Calu3 (cell line): ENCODE results near the gene HACE1. TPM values are rescaled to one million over a fixed set of nuclear protein-coding genes. Genes with fewer than 3 reads are reported as not detected.

ENCODE experiments used
- BruUV-seq: library from RNA; stranded (reverse); fragments of 400-500 nt; replicated peaks from 2 replicates; lab custom pipeline; 2021; lab: Mats Ljungman, UMichigan
- CTCF ChIA-PET: fragments of 300-600 bp; sonication (Branson Sonifier 250); formaldehyde crosslinking; loops from one replicate; lab custom pipeline; 2022; ENCODE audit warnings: antibody characterized with exemption; lab: Charles Lee
- DNase-seq: peaks from one replicate; pipeline ENCODE4 v3.0.0; 2022
- H3K27ac Mint-ChIP-seq: one replicate; pipeline ENCODE4 v1.8.0; 2022; ENCODE audit warnings: mixed read lengths; ENCODE audit not compliant: unreplicated experiment
- H3K27me3 Mint-ChIP-seq: one replicate; pipeline ENCODE4 v1.8.0; 2022; ENCODE audit warnings: mixed read lengths; ENCODE audit not compliant: unreplicated experiment
- H3K36me3 Mint-ChIP-seq: one replicate; pipeline ENCODE4 v1.8.0; 2022; ENCODE audit warnings: mild to moderate bottlenecking, moderate library complexity, mixed read lengths; ENCODE audit not compliant: insufficient read depth, unreplicated experiment
- H3K4me1 Mint-ChIP-seq: one replicate; pipeline ENCODE4 v1.8.0; 2022; ENCODE audit warnings: mild to moderate bottlenecking, low read depth, mixed read lengths; ENCODE audit not compliant: unreplicated experiment
- H3K4me3 Mint-ChIP-seq: one replicate; pipeline ENCODE4 v1.8.0; 2022; ENCODE audit warnings: mild to moderate bottlenecking, low read depth, moderate library complexity, mixed read lengths; ENCODE audit not compliant: unreplicated experiment
- H3K9me3 Mint-ChIP-seq: one replicate; pipeline ENCODE4 v1.8.0; 2022; ENCODE audit warnings: low read depth, mixed read lengths; ENCODE audit not compliant: unreplicated experiment
- intact Hi-C: fragments of 100-400 bp; cut with micrococcal nuclease; formaldehyde crosslinking; loops from one replicate; pipeline ENCODE4 v1.10.0; 2022; ENCODE audit not compliant: unreplicated experiment
- total RNA-seq: library from RNA; stranded (reverse); gene quantifications from 2 replicates; pipeline ENCODE4 v1.2.3, GENCODE V29; 2022
- TF ChIP-seq, protein P1 (sequence below): fragments of 200-600 bp; IDR thresholded peaks from one replicate; pipeline ENCODE4 v1.8.0; 2022; ENCODE audit warnings: antibody characterized with exemption; ENCODE audit not compliant: unreplicated experiment

Gene HACE1
- total RNA-seq, 1 experiment from 2014 or later: 12.5 TPM

DNA sequence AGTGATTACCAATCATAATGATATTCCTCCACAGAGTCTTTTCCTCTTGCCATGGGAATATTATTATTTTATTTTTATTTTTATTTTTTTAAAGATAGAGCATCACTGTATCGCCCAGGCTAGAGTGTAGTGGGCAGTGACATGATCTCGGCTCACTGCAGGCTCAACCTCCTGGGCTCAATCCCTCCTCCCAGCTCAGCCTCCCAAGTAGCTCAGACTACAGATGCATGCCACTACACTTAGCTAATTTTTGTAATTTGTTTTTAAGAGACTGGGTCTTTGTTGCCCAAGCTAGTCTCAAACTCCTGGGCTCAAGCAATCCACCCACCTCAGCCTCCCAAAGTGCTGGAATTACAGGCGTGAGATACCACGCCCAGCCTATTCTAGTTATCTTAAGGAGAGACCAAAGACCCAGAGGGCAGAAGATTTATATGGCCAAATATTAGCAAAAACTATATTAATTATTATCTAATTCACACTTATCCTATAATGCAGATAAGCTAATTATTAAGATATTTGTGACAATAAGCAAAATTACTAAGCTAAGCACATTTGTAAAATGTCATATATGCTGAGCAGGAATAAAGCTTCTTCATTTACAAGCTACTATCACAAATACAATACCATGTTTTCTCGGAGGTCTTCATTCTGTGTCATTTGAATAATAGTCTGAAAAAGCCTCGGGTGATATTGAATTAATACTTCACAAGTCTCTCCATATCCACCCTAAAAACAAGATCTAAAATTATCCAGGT, 63.5 kb downstream of the HACE1 start:
- TF ChIP-seq, protein P1, sequence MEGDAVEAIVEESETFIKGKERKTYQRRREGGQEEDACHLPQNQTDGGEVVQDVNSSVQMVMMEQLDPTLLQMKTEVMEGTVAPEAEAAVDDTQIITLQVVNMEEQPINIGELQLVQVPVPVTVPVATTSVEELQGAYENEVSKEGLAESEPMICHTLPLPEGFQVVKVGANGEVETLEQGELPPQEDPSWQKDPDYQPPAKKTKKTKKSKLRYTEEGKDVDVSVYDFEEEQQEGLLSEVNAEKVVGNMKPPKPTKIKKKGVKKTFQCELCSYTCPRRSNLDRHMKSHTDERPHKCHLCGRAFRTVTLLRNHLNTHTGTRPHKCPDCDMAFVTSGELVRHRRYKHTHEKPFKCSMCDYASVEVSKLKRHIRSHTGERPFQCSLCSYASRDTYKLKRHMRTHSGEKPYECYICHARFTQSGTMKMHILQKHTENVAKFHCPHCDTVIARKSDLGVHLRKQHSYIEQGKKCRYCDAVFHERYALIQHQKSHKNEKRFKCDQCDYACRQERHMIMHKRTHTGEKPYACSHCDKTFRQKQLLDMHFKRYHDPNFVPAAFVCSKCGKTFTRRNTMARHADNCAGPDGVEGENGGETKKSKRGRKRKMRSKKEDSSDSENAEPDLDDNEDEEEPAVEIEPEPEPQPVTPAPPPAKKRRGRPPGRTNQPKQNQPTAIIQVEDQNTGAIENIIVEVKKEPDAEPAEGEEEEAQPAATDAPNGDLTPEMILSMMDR: no peak
- peaks cover 2% of the 10 kb centered on the region for H3K9me3 Mint-ChIP-seq
- no TSS peak for BruUV-seq
- H3K27me3 Mint-ChIP-seq: no peaks in the 10 kb centered on the region
- intact Hi-C loops: loop anchor here (5.0 kb wide), 1 partner anchor 56 kb away; no protein-coding TSS in a partner anchor
- H3K36me3 Mint-ChIP-seq: no peaks in the 10 kb centered on the region
- no peak overlapping the region for H3K4me3 Mint-ChIP-seq
- no peak for DNase-seq
- no peak overlapping the region for H3K27ac Mint-ChIP-seq
- CTCF ChIA-PET: no interaction called here
- no peaks in the 10 kb centered on the region for H3K4me1 Mint-ChIP-seq

DNA sequence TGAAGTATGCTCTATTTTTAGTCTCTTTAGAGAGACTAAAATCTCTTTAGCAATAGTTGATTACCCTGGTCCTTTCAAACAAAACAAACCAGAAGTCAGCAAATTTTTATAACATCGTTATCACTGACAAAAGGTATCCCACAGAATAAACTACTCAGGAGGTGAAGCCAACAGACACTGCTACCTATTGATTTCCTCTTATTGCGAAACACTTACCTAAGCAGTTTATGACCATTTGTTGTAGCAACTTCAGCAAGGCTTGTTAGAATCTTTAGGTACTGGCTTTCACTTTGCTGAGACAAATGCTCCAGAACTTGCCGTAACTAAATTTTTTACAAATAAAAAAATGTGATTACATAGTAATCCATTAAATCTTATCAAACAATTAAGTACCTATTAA, 64.4 kb downstream of the HACE1 start:
- Mint-ChIP-seq H3K9me3 (no peaks in the 10 kb centered on the region), H3K27me3 (no peaks in the 10 kb centered on the region), H3K4me1 (no peaks in the 10 kb centered on the region), H3K36me3 (no peaks in the 10 kb centered on the region), H3K27ac (no peak overlapping the region), H3K4me3 (no peak overlapping the region)
- TF ChIP-seq, protein P1: no peak
- BruUV-seq: no TSS peak
- intact Hi-C loops: loop anchor here (5.0 kb wide), 1 partner anchor 57 kb away; no protein-coding TSS in a partner anchor
- CTCF ChIA-PET: no interaction called here
- DNase-seq: no peak

DNA sequence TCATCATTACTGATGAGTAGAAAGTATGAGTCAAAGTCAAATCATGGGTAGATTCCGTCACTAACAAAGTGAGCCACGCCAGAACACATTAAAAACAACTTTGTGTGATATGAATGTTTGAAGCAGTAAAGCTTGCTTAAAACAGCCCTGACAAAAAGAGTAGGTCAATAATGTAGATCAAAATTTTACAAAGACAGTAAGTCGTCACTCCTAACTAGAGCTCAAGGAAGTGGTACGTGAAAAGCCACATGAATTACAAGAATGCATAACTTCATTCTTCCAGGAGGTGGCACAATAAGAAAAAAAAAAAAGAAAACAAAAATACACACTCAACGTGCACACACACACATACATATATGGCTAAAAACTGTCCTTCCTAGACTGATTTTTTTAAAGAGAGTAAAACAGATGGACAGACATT, 69.9 kb downstream of the HACE1 start:
- DNase-seq: no peak
- no peaks in the 10 kb centered on the region for H3K36me3 Mint-ChIP-seq
- no peaks in the 10 kb centered on the region for H3K27me3 Mint-ChIP-seq
- H3K9me3 Mint-ChIP-seq: no peaks in the 10 kb centered on the region
- no TSS peak for BruUV-seq
- intact Hi-C loops: loop anchor here (1.0 kb wide), 1 partner anchor 289 kb away; no protein-coding TSS in a partner anchor
- peaks cover 8% of the 10 kb centered on the region for H3K4me1 Mint-ChIP-seq
- CTCF ChIA-PET: interaction anchor here (0.6 to 1.6 kb wide), 7 partner anchors 19 to 288 kb away, joined by 3 to 21 read pairs (median 3); no protein-coding TSS in a partner anchor
- TF ChIP-seq, protein P1: peak; percentile 15
- H3K4me3 Mint-ChIP-seq: no peak overlapping the region
- H3K27ac Mint-ChIP-seq: no peak overlapping the region

DNA sequence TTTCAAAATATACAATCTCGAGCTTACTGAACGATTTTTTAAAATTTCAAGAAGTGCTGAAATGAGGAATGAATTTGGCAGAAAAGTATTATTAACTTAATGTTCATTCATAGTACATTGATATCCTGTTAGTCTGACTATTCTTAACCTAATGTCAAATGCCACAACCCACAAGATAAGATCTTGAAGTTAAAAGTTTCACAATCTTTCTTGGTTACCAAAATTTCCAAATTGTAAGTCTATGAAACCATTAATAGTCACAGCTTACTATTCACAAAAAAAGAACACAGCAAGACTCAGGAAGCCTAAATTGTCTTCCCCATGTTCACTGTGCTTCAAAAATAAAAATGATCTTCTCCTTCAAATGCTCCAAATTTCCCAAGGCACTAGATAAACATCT, 71.3 kb downstream of the HACE1 start:
- Mint-ChIP-seq H3K36me3 (no peaks in the 10 kb centered on the region), H3K27ac (no peak overlapping the region), H3K9me3 (no peaks in the 10 kb centered on the region), H3K4me1 (peaks cover 8% of the 10 kb centered on the region), H3K4me3 (no peak overlapping the region), H3K27me3 (no peaks in the 10 kb centered on the region)
- CTCF ChIA-PET: no interaction called here
- TF ChIP-seq, protein P1: no peak
- DNase-seq: no peak
- intact Hi-C loops: no loop called here
- no TSS peak for BruUV-seq
